ENCODE data around the gene ATXN7L1. TPM values are rescaled to one million over a fixed set of nuclear protein-coding genes. Genes with fewer than 3 reads are reported as not detected.

ATXN7L1 gene
- total RNA-seq, 5 donors from 2014 or later (not counting 1 experiment from before 2014, with no cell fraction given): 42.3 to 54.7 (median 47.4) TPM

GRCh38 chr7:105807448-105807762 lies 69.0 kb downstream of the ATXN7L1 start:
- CTCF ChIA-PET: no interaction called here
- Mint-ChIP-seq H3K4me3 (no peak overlapping the region), H3K36me3 (peaks cover 11% of the 10 kb centered on the region), H3K4me1 (peaks cover 56 to 70% (median 59%) of the 10 kb centered on the region in 3 donors), H3K9me3 (no peaks in the 10 kb centered on the region), H3K27ac (peak overlapping the region; percentile 65 to 79), H3K27me3 (no peaks in the 10 kb centered on the region)
- Histone ChIP-seq H3K27me3 (replicated peaks in 1 of 2; ENCODE audit: control insufficient read depth in 2 of 2, extremely low read depth in 1 of 2, insufficient read depth in 2 of 2, low read length in 1 of 2) (no peaks in the 10 kb centered on the region), H3K9me3 (no peaks in the 10 kb centered on the region), H3K27ac (ENCODE audit: low read length) (peak overlapping the region; percentile 89), H3K4me1 (ENCODE audit: control insufficient read depth in 1 of 2, extremely low read depth in 1 of 2, insufficient read depth in 2 of 2, low read length in 2 of 2) (peaks cover 15 to 55% of the 10 kb centered on the region in 2 experiments), H3K4me3 (ENCODE audit: control insufficient read depth in 1 of 2, extremely low read depth in 1 of 2, low read length in 1 of 2) (no peak overlapping the region), H3K36me3 (ENCODE audit: control insufficient read depth in 2 of 2, extremely low read depth in 1 of 2, insufficient read depth in 1 of 2, low read length in 1 of 2) (peaks cover 0 to 4% of the 10 kb centered on the region in 2 donors)
- DNase-seq: no peak
- POLR2A ChIA-PET: no interaction called here
- no peak for ATAC-seq (replicated peaks in 1 of 4)
- 56% methylated on average over 3 of the region's 4 CpGs for WGBS (ENCODE audit: insufficient coverage)

GRCh38 chr7:105806592-105807447 lies 69.6 kb downstream of the ATXN7L1 start:
- no peaks in the 10 kb centered on the region for H3K27me3 Mint-ChIP-seq
- Histone ChIP-seq H3K4me1 (ENCODE audit: control insufficient read depth in 1 of 2, extremely low read depth in 1 of 2, insufficient read depth in 2 of 2, low read length in 2 of 2) (peaks cover 15 to 53% of the 10 kb centered on the region in 2 experiments), H3K4me3 (ENCODE audit: control insufficient read depth in 1 of 2, extremely low read depth in 1 of 2, low read length in 1 of 2) (no peak overlapping the region), H3K9me3 (no peaks in the 10 kb centered on the region), H3K27me3 (replicated peaks in 1 of 2; ENCODE audit: control insufficient read depth in 2 of 2, extremely low read depth in 1 of 2, insufficient read depth in 2 of 2, low read length in 1 of 2) (no peaks in the 10 kb centered on the region), H3K27ac (ENCODE audit: low read length) (peak overlapping the region; percentile 89), H3K36me3 (ENCODE audit: control insufficient read depth in 2 of 2, extremely low read depth in 1 of 2, insufficient read depth in 1 of 2, low read length in 1 of 2) (peaks cover 0 to 4% of the 10 kb centered on the region in 2 donors)
- H3K4me3 Mint-ChIP-seq: peak overlapping the region in 2 of 3 donors; percentile 7 to 32
- no peaks in the 10 kb centered on the region for H3K9me3 Mint-ChIP-seq
- CTCF ChIA-PET: no interaction called here
- peaks cover 11% of the 10 kb centered on the region for H3K36me3 Mint-ChIP-seq
- POLR2A ChIA-PET: interaction anchor here in 1 of 2 donors (0.7 kb wide), 1 partner anchor 82 kb away, joined by 5 read pairs; no protein-coding TSS in a partner anchor
- peak overlapping the region; percentile 65 to 74 for H3K27ac Mint-ChIP-seq
- DNase-seq (peak; percentile 2 to 70 (median 36)), ATAC-seq (replicated peaks in 1 of 4) (peak; percentile 61 to 72 (median 70))
- 20% methylated on average over 5 of the region's 5 CpGs for WGBS (ENCODE audit: insufficient coverage)
- H3K4me1 Mint-ChIP-seq: peaks cover 54 to 67% (median 63%) of the 10 kb centered on the region in 3 donors

GRCh38 chr7:105805447-105806019 lies 70.9 kb downstream of the ATXN7L1 start:
- H3K27ac Mint-ChIP-seq: peak overlapping the region in 1 of 2 donors; percentile 74
- CTCF ChIA-PET: no interaction called here
- H3K36me3 Mint-ChIP-seq: peaks cover 5% of the 10 kb centered on the region
- H3K4me3 Mint-ChIP-seq: no peak overlapping the region
- H3K27me3 ChIP-seq (replicated peaks in 1 of 2; ENCODE audit: control insufficient read depth in 2 of 2, extremely low read depth in 1 of 2, insufficient read depth in 2 of 2, low read length in 1 of 2): no peaks in the 10 kb centered on the region
- no peak overlapping the region for H3K27ac ChIP-seq (ENCODE audit: low read length)
- no peaks in the 10 kb centered on the region for H3K27me3 Mint-ChIP-seq
- WGBS (ENCODE audit: insufficient coverage): 82% methylated on average over 11 of the region's 11 CpGs
- ATAC-seq (replicated peaks in 1 of 4) (no peak), DNase-seq (no peak)
- POLR2A ChIA-PET: no interaction called here
- no peaks in the 10 kb centered on the region for H3K36me3 ChIP-seq (ENCODE audit: control insufficient read depth in 2 of 2, extremely low read depth in 1 of 2, insufficient read depth in 1 of 2, low read length in 1 of 2)
- H3K4me1 Mint-ChIP-seq: peaks cover 63 to 67% (median 64%) of the 10 kb centered on the region in 3 donors
- no peaks in the 10 kb centered on the region for H3K9me3 Mint-ChIP-seq
- no peaks in the 10 kb centered on the region for H3K9me3 ChIP-seq
- H3K4me3 ChIP-seq (ENCODE audit: control insufficient read depth in 1 of 2, extremely low read depth in 1 of 2, low read length in 1 of 2): no peak overlapping the region
- peaks cover 15 to 51% of the 10 kb centered on the region in 2 experiments for H3K4me1 ChIP-seq (ENCODE audit: control insufficient read depth in 1 of 2, extremely low read depth in 1 of 2, insufficient read depth in 2 of 2, low read length in 2 of 2)

GRCh38 chr7:105803429-105803736 lies 73.0 kb downstream of the ATXN7L1 start:
- peaks cover 12 to 41% of the 10 kb centered on the region in 2 experiments for H3K4me1 ChIP-seq (ENCODE audit: control insufficient read depth in 1 of 2, extremely low read depth in 1 of 2, insufficient read depth in 2 of 2, low read length in 2 of 2)
- no peak overlapping the region for H3K27ac Mint-ChIP-seq
- no peak overlapping the region for H3K4me3 ChIP-seq (ENCODE audit: control insufficient read depth in 1 of 2, extremely low read depth in 1 of 2, low read length in 1 of 2)
- no peaks in the 10 kb centered on the region for H3K27me3 ChIP-seq (replicated peaks in 1 of 2; ENCODE audit: control insufficient read depth in 2 of 2, extremely low read depth in 1 of 2, insufficient read depth in 2 of 2, low read length in 1 of 2)
- no peak overlapping the region for H3K27ac ChIP-seq (ENCODE audit: low read length)
- H3K9me3 Mint-ChIP-seq: peaks cover 0 to under 1% (median 0%) of the 10 kb centered on the region in 3 donors
- H3K4me1 Mint-ChIP-seq: peaks cover 54 to 60% (median 58%) of the 10 kb centered on the region in 3 donors
- no peak overlapping the region for H3K4me3 Mint-ChIP-seq
- ChIA-PET CTCF (no interaction called here), POLR2A (no interaction called here)
- H3K36me3 Mint-ChIP-seq: no peaks in the 10 kb centered on the region
- H3K9me3 ChIP-seq: no peaks in the 10 kb centered on the region
- H3K36me3 ChIP-seq (ENCODE audit: control insufficient read depth in 2 of 2, extremely low read depth in 1 of 2, insufficient read depth in 1 of 2, low read length in 1 of 2): no peaks in the 10 kb centered on the region
- no peaks in the 10 kb centered on the region for H3K27me3 Mint-ChIP-seq
- no peak for ATAC-seq (replicated peaks in 1 of 4)
- WGBS (ENCODE audit: insufficient coverage): 88% methylated on average over 1 of the region's 2 CpGs
- DNase-seq: no peak

- WGBS (ENCODE audit: insufficient coverage): no CpG with 5 or more reads among the region's 7 CpGs
- H3K27me3 Mint-ChIP-seq: no peaks in the 10 kb centered on the region
- Histone ChIP-seq H3K36me3 (ENCODE audit: control insufficient read depth in 2 of 2, extremely low read depth in 1 of 2, insufficient read depth in 1 of 2, low read length in 1 of 2) (no peaks in the 10 kb centered on the region), H3K4me1 (ENCODE audit: control insufficient read depth in 1 of 2, extremely low read depth in 1 of 2, insufficient read depth in 2 of 2, low read length in 2 of 2) (peaks cover 12 to 36% of the 10 kb centered on the region in 2 experiments), H3K27me3 (replicated peaks in 1 of 2; ENCODE audit: control insufficient read depth in 2 of 2, extremely low read depth in 1 of 2, insufficient read depth in 2 of 2, low read length in 1 of 2) (no peaks in the 10 kb centered on the region), H3K9me3 (no peaks in the 10 kb centered on the region), H3K4me3 (ENCODE audit: control insufficient read depth in 1 of 2, extremely low read depth in 1 of 2, low read length in 1 of 2) (no peak overlapping the region), H3K27ac (ENCODE audit: low read length) (no peak overlapping the region)
- H3K4me3 Mint-ChIP-seq: no peak overlapping the region
- CTCF ChIA-PET: no interaction called here
- no peak overlapping the region for H3K27ac Mint-ChIP-seq
- DNase-seq: no peak
- peaks cover 0 to 3% (median 0%) of the 10 kb centered on the region in 3 donors for H3K9me3 Mint-ChIP-seq
- ATAC-seq (replicated peaks in 1 of 4): no peak
- POLR2A ChIA-PET: no interaction called here
- no peaks in the 10 kb centered on the region for H3K36me3 Mint-ChIP-seq
- H3K4me1 Mint-ChIP-seq: peaks cover 49 to 58% (median 54%) of the 10 kb centered on the region in 3 donors
Observed at GRCh38 chr7:105802604-105803428, 73.6 kb downstream of the ATXN7L1 start.

- Histone ChIP-seq H3K27ac (ENCODE audit: low read length) (no peak overlapping the region), H3K4me1 (ENCODE audit: control insufficient read depth in 1 of 2, extremely low read depth in 1 of 2, insufficient read depth in 2 of 2, low read length in 2 of 2) (peaks cover 6 to 18% of the 10 kb centered on the region in 2 experiments), H3K4me3 (ENCODE audit: control insufficient read depth in 1 of 2, extremely low read depth in 1 of 2, low read length in 1 of 2) (no peak overlapping the region), H3K36me3 (ENCODE audit: control insufficient read depth in 2 of 2, extremely low read depth in 1 of 2, insufficient read depth in 1 of 2, low read length in 1 of 2) (no peaks in the 10 kb centered on the region), H3K9me3 (no peaks in the 10 kb centered on the region), H3K27me3 (replicated peaks in 1 of 2; ENCODE audit: control insufficient read depth in 2 of 2, extremely low read depth in 1 of 2, insufficient read depth in 2 of 2, low read length in 1 of 2) (no peaks in the 10 kb centered on the region)
- H3K36me3 Mint-ChIP-seq: peaks cover under 1% of the 10 kb centered on the region
- WGBS (ENCODE audit: insufficient coverage): 83% methylated on average over 5 of the region's 6 CpGs
- H3K9me3 Mint-ChIP-seq: peaks cover 0 to 3% (median 0%) of the 10 kb centered on the region in 3 donors
- peak overlapping the region in 1 of 2 donors; percentile 23 for H3K27ac Mint-ChIP-seq
- no peak for ATAC-seq (replicated peaks in 1 of 4)
- ChIA-PET CTCF (no interaction called here), POLR2A (no interaction called here)
- peaks cover 33 to 48% (median 40%) of the 10 kb centered on the region in 3 donors for H3K4me1 Mint-ChIP-seq
- DNase-seq: no peak
- H3K27me3 Mint-ChIP-seq: no peaks in the 10 kb centered on the region
- no peak overlapping the region for H3K4me3 Mint-ChIP-seq
Observed at GRCh38 chr7:105800849-105801534, 75.4 kb downstream of the ATXN7L1 start.

All from T-cell (primary cell).